Measurements from ENCODE around the gene FOXF2.

The FOXF2 gene

GRCh38 chr6:1439349-1439748 is 50.0 kb downstream of the FOXF2 start:
- no peak for DNase-seq (ENCODE audit: low spot score)
- TF ChIP-seq, protein P1, sequence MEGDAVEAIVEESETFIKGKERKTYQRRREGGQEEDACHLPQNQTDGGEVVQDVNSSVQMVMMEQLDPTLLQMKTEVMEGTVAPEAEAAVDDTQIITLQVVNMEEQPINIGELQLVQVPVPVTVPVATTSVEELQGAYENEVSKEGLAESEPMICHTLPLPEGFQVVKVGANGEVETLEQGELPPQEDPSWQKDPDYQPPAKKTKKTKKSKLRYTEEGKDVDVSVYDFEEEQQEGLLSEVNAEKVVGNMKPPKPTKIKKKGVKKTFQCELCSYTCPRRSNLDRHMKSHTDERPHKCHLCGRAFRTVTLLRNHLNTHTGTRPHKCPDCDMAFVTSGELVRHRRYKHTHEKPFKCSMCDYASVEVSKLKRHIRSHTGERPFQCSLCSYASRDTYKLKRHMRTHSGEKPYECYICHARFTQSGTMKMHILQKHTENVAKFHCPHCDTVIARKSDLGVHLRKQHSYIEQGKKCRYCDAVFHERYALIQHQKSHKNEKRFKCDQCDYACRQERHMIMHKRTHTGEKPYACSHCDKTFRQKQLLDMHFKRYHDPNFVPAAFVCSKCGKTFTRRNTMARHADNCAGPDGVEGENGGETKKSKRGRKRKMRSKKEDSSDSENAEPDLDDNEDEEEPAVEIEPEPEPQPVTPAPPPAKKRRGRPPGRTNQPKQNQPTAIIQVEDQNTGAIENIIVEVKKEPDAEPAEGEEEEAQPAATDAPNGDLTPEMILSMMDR (IDR thresholded peaks at IDR 0.05; ENCODE audit: borderline replicate concordance, control extremely low read depth, extremely low read depth, insufficient read depth, missing control alignments) = no peak
- in situ Hi-C loops (cut with MboI; ENCODE audit: low sequenced_read_pairs, unreplicated experiment) = no loop called here

- no peak for DNase-seq (ENCODE audit: low spot score)
- TF ChIP-seq, protein P1 (IDR thresholded peaks at IDR 0.05; ENCODE audit: borderline replicate concordance, control extremely low read depth, extremely low read depth, insufficient read depth, missing control alignments) = no peak
- in situ Hi-C loops (cut with MboI; ENCODE audit: low sequenced_read_pairs, unreplicated experiment) = no loop called here
Observed at GRCh38 chr6:1442929-1443328, 53.6 kb downstream of the FOXF2 start.
